Tibial artery (tissue), 4 donors: ENCODE data around the gene PLK5.
"Not testable (repeated sequence)": the region's sequence is repeated elsewhere in the genome, so short reads cannot be mapped to it uniquely, and the experiment has no call there.

Source experiments
- DNase-seq, 2 donors: peaks; one replicate each; pipeline ENCODE4 v3.0.0-alpha.2; 2019
- H3K27ac ChIP-seq, 2 donors: fragments of 200-600 bp; sonication (generic) in 1 of 2; 1 replicate in 1 of 2; 2 replicates in 1 of 2; pipeline ENCODE4 v1.5.1; 2018 to 2019; ENCODE audit warnings: mild to moderate bottlenecking in 1 of 2
- H3K27me3 ChIP-seq, 2 donors: fragments of 200-600 bp; sonication (generic) in 1 of 2; one replicate each; pipeline versions ENCODE4 v1.5.1 to v1.6.0; 2016 to 2019
- H3K36me3 ChIP-seq, 3 donors: fragments of 200-600 bp; sonication (generic) in 2 of 3; one replicate each; pipeline ENCODE4 v1.5.1; 2016 to 2019; ENCODE audit warnings: mild to moderate bottlenecking in 2 of 3
- H3K4me1 ChIP-seq, 4 donors: fragments of 200-600 bp; sonication (generic) in 2 of 4; 1 replicate in 3 of 4; 2 replicates in 1 of 4; pipeline ENCODE4 v1.5.1; 2016 to 2019
- H3K4me3 ChIP-seq, 2 donors: fragments of 200-600 bp; sonication (generic) in 1 of 2; 1 replicate in 1 of 2; 2 replicates in 1 of 2; pipeline ENCODE4 v1.5.1; 2018 to 2019; ENCODE audit warnings: mild to moderate bottlenecking in 2 of 2
- H3K9me3 ChIP-seq, 3 donors: fragments of 200-600 bp; sonication (generic) in 1 of 3; one replicate each; pipeline ENCODE4 v1.5.1; 2016 to 2019
- intact Hi-C: fragments of 100-400 bp; cut with DNase I; formaldehyde crosslinking; loops from one replicate; pipeline ENCODE4 v1.15.0; 2023; ENCODE audit warnings: low total_unique reads
- TF ChIP-seq, protein P1 (sequence below), 2 experiments: fragments of 200-600 bp in 1 of 2; fragments of 450-650 bp in 1 of 2; IDR thresholded peaks; one replicate each; pipeline ENCODE4 v1.5.1; 2017 to 2019; ENCODE audit warnings: antibody characterized with exemption in 2 of 2, mild to moderate bottlenecking in 1 of 2, moderate library complexity in 1 of 2

PLK5 gene

DNA sequence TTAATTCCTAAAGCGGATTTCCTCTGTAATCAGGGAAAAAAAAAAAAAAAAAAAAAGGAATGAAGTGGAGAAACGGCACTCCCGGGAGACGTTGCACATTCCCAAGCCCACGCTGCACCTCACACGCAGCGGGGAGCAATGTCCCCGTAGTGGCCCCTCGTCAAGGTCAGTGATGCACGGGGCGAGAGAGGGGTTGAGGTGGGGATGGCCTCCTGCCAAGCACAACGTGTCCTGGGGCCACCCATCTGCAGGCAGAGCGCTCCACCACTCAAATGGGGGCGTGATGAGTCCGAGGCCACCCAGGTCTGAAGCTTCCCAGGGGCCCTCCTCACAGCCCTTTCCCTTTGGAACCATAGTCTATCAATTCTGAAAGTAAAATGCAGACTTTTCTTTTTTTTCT, 15.1 kb downstream of the PLK5 start:
- Histone ChIP-seq H3K4me3 (no peak overlapping the region), H3K27me3 (peaks cover 0 to 45% of the 10 kb centered on the region in 2 donors), H3K9me3 (no peaks in the 10 kb centered on the region), H3K27ac (no peak overlapping the region), H3K36me3 (no peaks in the 10 kb centered on the region), H3K4me1 (peaks cover 0 to 21% (median 5%) of the 10 kb centered on the region in 4 donors)
- no peak for DNase-seq
- TF ChIP-seq, protein P1, sequence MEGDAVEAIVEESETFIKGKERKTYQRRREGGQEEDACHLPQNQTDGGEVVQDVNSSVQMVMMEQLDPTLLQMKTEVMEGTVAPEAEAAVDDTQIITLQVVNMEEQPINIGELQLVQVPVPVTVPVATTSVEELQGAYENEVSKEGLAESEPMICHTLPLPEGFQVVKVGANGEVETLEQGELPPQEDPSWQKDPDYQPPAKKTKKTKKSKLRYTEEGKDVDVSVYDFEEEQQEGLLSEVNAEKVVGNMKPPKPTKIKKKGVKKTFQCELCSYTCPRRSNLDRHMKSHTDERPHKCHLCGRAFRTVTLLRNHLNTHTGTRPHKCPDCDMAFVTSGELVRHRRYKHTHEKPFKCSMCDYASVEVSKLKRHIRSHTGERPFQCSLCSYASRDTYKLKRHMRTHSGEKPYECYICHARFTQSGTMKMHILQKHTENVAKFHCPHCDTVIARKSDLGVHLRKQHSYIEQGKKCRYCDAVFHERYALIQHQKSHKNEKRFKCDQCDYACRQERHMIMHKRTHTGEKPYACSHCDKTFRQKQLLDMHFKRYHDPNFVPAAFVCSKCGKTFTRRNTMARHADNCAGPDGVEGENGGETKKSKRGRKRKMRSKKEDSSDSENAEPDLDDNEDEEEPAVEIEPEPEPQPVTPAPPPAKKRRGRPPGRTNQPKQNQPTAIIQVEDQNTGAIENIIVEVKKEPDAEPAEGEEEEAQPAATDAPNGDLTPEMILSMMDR (IDR thresholded peaks at IDR 0.05), result no peak
- intact Hi-C loops, result no loop called here

DNA sequence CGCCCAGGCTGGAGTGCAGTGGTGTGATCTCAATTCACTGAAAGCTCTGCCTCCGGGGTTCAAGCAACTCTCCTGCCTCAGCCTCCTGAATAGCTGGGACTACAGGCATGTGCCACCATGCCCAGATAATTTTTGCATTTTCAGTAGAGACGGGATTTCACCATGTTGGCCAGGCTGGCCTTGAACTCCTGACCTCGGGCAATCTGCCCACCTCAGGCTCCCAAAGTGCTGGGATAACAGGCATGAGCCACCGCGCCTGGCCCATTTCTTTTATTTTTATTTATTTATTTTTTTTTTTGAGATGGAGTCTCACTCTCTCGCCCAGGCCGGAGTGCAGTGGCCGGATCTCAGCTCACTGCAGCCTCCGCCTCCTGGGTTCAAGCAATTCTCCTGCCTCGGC, 15.9 kb downstream of the PLK5 start:
- intact Hi-C loops, DNase-seq, H3K9me3 ChIP-seq, H3K27ac ChIP-seq, H3K36me3 ChIP-seq, H3K4me3 ChIP-seq: not testable (repeated sequence)
- Histone ChIP-seq H3K27me3 (peaks cover 0 to 44% of the 10 kb centered on the region in 2 donors), H3K4me1 (peaks cover 0 to 21% (median 5%) of the 10 kb centered on the region in 4 donors)

DNA sequence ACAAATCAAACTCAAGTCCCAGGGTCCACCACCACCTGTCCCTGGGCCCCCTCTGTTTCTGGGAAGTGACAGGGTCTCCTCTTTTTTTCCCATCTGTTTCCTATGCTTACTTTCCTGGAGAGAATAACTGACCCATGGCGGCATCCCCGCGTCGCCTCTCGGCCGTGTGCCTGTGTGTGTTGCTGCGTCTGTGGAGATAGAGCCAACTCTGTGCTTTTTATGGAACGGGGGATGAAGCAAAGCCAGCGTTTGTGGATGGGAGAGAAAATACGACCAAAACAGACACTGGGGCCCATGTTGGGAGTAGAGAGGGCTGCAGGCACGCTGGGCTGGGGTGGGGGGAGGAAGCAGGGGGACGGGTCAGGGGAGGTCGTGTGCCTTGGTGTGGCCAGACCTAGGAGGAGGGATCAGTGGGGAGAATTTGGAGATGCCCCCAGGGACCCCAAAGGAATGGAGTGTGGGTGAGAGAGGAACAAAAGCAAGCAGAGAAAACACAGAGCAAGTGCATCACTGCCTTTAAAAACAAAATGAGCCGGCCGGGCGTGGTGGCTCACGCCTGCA, 16.6 kb downstream of the PLK5 start:
- no peak for DNase-seq
- Histone ChIP-seq H3K27ac (no peak overlapping the region), H3K27me3 (peaks cover 0 to 41% of the 10 kb centered on the region in 2 donors), H3K4me3 (no peak overlapping the region), H3K4me1 (peaks cover 0 to 21% (median 5%) of the 10 kb centered on the region in 4 donors), H3K36me3 (no peaks in the 10 kb centered on the region), H3K9me3 (no peaks in the 10 kb centered on the region)
- TF ChIP-seq, protein P1 (IDR thresholded peaks at IDR 0.05), result no peak
- intact Hi-C loops, result no loop called here

DNA sequence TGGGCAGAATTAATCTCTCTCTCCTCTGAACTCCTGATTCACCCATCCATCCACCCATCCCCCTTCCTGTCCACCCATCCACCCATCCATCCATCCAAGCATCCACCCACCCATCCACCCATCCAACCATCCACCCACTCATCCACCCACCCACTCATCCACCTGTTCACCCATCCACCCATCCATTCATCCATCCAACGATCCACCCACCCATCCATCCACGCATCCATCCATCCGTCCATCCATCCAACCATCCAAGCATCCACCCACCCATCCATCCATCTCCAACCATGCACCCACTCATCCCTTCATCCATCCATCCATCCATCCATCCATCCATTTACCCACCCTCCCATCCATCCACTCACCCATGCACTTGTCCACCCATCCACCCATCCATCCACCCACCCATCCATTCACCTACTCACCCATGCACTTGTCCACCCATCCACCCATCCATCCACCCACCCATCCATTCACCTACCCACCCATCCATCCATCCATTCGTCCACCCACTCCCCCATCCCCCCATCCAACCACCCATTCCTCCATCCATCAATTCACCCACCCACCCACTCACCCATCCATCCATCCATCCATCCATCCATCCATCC, 25.6 kb downstream of the PLK5 start:
- no peak for DNase-seq
- Histone ChIP-seq H3K4me1 (peaks cover 0 to 6% (median 2%) of the 10 kb centered on the region in 4 donors), H3K36me3 (peaks cover 0 to 3% (median 0%) of the 10 kb centered on the region in 3 donors), H3K9me3 (no peaks in the 10 kb centered on the region), H3K27ac (no peak overlapping the region), H3K4me3 (no peak overlapping the region), H3K27me3 (peaks cover 0 to 32% of the 10 kb centered on the region in 2 donors)
- TF ChIP-seq, protein P1 (IDR thresholded peaks at IDR 0.05), result no peak
- intact Hi-C loops, result loop anchor here (5.0 kb wide), 1 partner anchor 218 kb away; no protein-coding TSS in a partner anchor

DNA sequence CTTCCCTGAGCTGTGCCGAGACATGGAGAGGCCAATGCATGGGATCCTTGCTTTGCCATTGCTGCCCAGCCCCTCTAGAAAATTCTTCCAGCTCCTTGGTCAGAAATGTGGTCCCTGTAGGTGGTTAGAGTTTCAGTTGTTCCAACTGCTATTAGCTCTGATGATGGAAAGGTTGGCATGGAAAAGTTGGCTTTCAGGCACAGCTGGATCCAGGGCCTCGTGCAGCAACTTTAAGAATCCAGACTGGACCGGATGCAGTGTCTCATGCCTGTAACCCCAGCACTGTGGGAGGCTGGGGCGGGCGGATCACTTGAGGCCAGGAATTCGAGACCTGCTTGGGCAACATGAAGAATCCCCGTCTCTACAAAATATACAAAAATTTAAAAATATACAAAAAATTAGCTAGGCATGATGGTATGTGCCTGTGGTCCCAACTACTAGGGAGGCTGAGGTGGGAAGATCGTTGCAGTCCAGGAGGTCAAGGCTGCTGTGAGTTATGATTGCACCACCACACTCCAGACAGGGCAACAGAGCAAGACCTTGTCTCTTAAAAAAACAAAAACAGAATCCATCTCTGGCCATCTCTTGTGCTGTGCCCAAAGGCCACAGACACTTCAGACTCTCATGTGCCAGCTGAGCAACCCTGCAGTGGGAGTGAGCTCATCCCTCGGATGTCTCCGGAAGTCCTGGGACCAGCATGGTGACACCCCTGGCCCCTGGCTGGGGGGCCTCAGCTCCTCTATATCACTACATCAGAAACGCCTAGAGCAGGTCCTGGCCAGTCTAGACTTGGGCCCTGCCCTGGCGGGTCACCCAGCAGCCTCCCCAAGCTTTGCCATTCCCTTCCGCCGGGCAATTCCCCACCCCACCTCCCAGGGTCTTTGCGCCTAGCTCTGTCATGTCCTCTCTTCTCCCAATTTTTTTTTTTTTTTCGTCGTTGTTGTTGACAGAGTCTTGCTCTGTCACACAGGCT, 27.5 kb downstream of the PLK5 start:
- no peak overlapping the region for H3K4me3 ChIP-seq
- peaks cover 0 to 14% (median 12%) of the 10 kb centered on the region in 3 donors for H3K36me3 ChIP-seq
- H3K9me3 ChIP-seq, result no peaks in the 10 kb centered on the region
- intact Hi-C loops, result no loop called here
- peaks cover 0 to 1% (median 0%) of the 10 kb centered on the region in 4 donors for H3K4me1 ChIP-seq
- no peak for DNase-seq
- no peak overlapping the region for H3K27ac ChIP-seq
- TF ChIP-seq, protein P1 (IDR thresholded peaks at IDR 0.05), result no peak
- peaks cover 0 to 16% of the 10 kb centered on the region in 2 donors for H3K27me3 ChIP-seq
